GM21717 (cell line): Measurements from ENCODE around the gene NMUR1.

ENCODE experiments used
- ATAC-seq: cut with Tn5 transposase; IDR thresholded peaks from one replicate; pipeline ENCODE4 v1.9.1; 2021; ENCODE audit warnings: mild to moderate bottlenecking, moderate library complexity; ENCODE audit not compliant: unreplicated experiment

Gene NMUR1

GRCh38 chr2:231526341-231527090 is 3.7 kb downstream of the NMUR1 start:
- ATAC-seq = no peak

GRCh38 chr2:231525248-231526163 is 4.7 kb downstream of the NMUR1 start:
- ATAC-seq = no peak

- ATAC-seq = no peak
Observed at GRCh38 chr2:231524477-231525247, 5.6 kb downstream of the NMUR1 start.

- no peak for ATAC-seq
Observed at GRCh38 chr2:231523451-231524285, 6.6 kb downstream of the NMUR1 start.

- ATAC-seq = no peak
Observed at GRCh38 chr2:231522418-231523180, 7.6 kb downstream of the NMUR1 start.

- ATAC-seq = no peak
Observed at GRCh38 chr2:231521443-231521842, 8.8 kb downstream of the NMUR1 start.

- ATAC-seq = no peak
Observed at GRCh38 chr2:231519975-231520555, 10.2 kb downstream of the NMUR1 start.

- no peak for ATAC-seq
Observed at GRCh38 chr2:231518771-231519170, 11.5 kb downstream of the NMUR1 start.

- no peak for ATAC-seq
Observed at GRCh38 chr2:231515603-231516002, 14.6 kb downstream of the NMUR1 start.

GRCh38 chr2:231514951-231515297 is 15.3 kb downstream of the NMUR1 start:
- ATAC-seq = no peak

- ATAC-seq = peak; percentile 98
Observed at GRCh38 chr2:231514225-231514950, 15.9 kb downstream of the NMUR1 start.

- no peak for ATAC-seq
Observed at GRCh38 chr2:231513746-231514224, 16.5 kb downstream of the NMUR1 start.

GRCh38 chr2:231512222-231512621 is 18.0 kb downstream of the NMUR1 start:
- no peak for ATAC-seq

GRCh38 chr2:231503766-231504165 is 26.5 kb downstream of the NMUR1 start:
- no peak for ATAC-seq

GRCh38 chr2:231502596-231502995 is 27.6 kb downstream of the NMUR1 start:
- ATAC-seq = no peak

GRCh38 chr2:231497651-231498050 is 32.6 kb downstream of the NMUR1 start:
- no peak for ATAC-seq

GRCh38 chr2:231494669-231495068 is 35.6 kb downstream of the NMUR1 start:
- no peak for ATAC-seq

- no peak for ATAC-seq
Observed at GRCh38 chr2:231490801-231491200, 39.4 kb downstream of the NMUR1 start.

- ATAC-seq = no peak
Observed at GRCh38 chr2:231489990-231490389, 40.3 kb downstream of the NMUR1 start.
